ENCODE measurements around the gene ZMYND19. TPM values are rescaled to one million over a fixed set of nuclear protein-coding genes. Genes with fewer than 3 reads are reported as not detected.

The ZMYND19 gene
- total and polyA plus RNA-seq, 2 of the 8 experiments (the other 6 are each of a cell fraction or from before 2014, with no cell fraction given), result 42.4 to 58.7 TPM

DNA sequence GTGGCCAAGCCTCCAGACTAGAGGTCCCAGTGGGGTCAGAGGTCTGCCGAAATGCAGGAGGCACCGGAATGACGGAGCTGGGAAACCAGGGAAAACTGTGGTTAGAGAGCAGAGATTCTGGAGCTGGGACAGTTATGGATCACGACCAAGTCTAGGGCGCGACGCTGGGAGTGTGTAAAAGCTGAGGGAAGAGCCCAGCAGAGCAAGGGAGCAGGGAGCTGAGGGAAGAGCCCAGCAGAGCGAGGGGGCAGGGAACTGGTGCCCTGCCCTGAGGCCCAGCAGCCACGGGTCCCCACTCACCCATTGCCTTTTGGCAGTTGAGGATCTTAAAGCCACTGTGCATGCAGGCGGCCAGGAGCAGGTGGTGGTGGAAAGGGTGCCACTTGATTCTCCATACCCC, 26.2 kb downstream of the ZMYND19 start (continued):
- TF ChIP-seq, protein P1, sequence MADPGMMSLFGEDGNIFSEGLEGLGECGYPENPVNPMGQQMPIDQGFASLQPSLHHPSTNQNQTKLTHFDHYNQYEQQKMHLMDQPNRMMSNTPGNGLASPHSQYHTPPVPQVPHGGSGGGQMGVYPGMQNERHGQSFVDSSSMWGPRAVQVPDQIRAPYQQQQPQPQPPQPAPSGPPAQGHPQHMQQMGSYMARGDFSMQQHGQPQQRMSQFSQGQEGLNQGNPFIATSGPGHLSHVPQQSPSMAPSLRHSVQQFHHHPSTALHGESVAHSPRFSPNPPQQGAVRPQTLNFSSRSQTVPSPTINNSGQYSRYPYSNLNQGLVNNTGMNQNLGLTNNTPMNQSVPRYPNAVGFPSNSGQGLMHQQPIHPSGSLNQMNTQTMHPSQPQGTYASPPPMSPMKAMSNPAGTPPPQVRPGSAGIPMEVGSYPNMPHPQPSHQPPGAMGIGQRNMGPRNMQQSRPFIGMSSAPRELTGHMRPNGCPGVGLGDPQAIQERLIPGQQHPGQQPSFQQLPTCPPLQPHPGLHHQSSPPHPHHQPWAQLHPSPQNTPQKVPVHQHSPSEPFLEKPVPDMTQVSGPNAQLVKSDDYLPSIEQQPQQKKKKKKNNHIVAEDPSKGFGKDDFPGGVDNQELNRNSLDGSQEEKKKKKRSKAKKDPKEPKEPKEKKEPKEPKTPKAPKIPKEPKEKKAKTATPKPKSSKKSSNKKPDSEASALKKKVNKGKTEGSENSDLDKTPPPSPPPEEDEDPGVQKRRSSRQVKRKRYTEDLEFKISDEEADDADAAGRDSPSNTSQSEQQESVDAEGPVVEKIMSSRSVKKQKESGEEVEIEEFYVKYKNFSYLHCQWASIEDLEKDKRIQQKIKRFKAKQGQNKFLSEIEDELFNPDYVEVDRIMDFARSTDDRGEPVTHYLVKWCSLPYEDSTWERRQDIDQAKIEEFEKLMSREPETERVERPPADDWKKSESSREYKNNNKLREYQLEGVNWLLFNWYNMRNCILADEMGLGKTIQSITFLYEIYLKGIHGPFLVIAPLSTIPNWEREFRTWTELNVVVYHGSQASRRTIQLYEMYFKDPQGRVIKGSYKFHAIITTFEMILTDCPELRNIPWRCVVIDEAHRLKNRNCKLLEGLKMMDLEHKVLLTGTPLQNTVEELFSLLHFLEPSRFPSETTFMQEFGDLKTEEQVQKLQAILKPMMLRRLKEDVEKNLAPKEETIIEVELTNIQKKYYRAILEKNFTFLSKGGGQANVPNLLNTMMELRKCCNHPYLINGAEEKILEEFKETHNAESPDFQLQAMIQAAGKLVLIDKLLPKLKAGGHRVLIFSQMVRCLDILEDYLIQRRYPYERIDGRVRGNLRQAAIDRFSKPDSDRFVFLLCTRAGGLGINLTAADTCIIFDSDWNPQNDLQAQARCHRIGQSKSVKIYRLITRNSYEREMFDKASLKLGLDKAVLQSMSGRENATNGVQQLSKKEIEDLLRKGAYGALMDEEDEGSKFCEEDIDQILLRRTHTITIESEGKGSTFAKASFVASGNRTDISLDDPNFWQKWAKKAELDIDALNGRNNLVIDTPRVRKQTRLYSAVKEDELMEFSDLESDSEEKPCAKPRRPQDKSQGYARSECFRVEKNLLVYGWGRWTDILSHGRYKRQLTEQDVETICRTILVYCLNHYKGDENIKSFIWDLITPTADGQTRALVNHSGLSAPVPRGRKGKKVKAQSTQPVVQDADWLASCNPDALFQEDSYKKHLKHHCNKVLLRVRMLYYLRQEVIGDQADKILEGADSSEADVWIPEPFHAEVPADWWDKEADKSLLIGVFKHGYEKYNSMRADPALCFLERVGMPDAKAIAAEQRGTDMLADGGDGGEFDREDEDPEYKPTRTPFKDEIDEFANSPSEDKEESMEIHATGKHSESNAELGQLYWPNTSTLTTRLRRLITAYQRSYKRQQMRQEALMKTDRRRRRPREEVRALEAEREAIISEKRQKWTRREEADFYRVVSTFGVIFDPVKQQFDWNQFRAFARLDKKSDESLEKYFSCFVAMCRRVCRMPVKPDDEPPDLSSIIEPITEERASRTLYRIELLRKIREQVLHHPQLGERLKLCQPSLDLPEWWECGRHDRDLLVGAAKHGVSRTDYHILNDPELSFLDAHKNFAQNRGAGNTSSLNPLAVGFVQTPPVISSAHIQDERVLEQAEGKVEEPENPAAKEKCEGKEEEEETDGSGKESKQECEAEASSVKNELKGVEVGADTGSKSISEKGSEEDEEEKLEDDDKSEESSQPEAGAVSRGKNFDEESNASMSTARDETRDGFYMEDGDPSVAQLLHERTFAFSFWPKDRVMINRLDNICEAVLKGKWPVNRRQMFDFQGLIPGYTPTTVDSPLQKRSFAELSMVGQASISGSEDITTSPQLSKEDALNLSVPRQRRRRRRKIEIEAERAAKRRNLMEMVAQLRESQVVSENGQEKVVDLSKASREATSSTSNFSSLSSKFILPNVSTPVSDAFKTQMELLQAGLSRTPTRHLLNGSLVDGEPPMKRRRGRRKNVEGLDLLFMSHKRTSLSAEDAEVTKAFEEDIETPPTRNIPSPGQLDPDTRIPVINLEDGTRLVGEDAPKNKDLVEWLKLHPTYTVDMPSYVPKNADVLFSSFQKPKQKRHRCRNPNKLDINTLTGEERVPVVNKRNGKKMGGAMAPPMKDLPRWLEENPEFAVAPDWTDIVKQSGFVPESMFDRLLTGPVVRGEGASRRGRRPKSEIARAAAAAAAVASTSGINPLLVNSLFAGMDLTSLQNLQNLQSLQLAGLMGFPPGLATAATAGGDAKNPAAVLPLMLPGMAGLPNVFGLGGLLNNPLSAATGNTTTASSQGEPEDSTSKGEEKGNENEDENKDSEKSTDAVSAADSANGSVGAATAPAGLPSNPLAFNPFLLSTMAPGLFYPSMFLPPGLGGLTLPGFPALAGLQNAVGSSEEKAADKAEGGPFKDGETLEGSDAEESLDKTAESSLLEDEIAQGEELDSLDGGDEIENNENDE (IDR thresholded peaks at IDR 0.05; ENCODE audit: insufficient replicate concordance, low read length), result no peak
- TF ChIP-seq RXRA (IDR thresholded peaks at IDR 0.05; ENCODE audit: insufficient read depth, low read depth, low read length) (no peak), EGR1 (IDR thresholded peaks at IDR 0.05; ENCODE audit: borderline replicate concordance, low read depth, low read length) (no peak), CHD2 (IDR thresholded peaks at IDR 0.05; ENCODE audit: low read length) (no peak), GTF2F1 (IDR thresholded peaks at IDR 0.05; ENCODE audit: borderline replicate concordance, low read depth, low read length) (no peak), TEAD4 (IDR thresholded peaks at IDR 0.05; ENCODE audit: low read depth, low read length) (no peak), CBX8 (IDR thresholded peaks at IDR 0.05; ENCODE audit: borderline replicate concordance, low read depth, low read length) (no peak), SUZ12 (IDR thresholded peaks at IDR 0.05; ENCODE audit: low read length) (no peak), HDAC6 (IDR thresholded peaks at IDR 0.05; ENCODE audit: low read depth, low read length) (no peak), FOSL1 (IDR thresholded peaks at IDR 0.05; ENCODE audit: insufficient read depth, low read depth, low read length) (no peak), EZH2 (IDR thresholded peaks at IDR 0.05; ENCODE audit: low read depth, low read length, severe bottlenecking) (no peak)
- TF ChIP-seq, protein P2, sequence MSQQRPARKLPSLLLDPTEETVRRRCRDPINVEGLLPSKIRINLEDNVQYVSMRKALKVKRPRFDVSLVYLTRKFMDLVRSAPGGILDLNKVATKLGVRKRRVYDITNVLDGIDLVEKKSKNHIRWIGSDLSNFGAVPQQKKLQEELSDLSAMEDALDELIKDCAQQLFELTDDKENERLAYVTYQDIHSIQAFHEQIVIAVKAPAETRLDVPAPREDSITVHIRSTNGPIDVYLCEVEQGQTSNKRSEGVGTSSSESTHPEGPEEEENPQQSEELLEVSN (IDR thresholded peaks at IDR 0.05), result no peak

Measured in H1 (cell line).